NCI-H1930 (cell line): Measurements from ENCODE around the gene NDUFAF3.

ENCODE experiments used
- DNase-seq, 2 experiments: peaks; one replicate each; lab custom pipeline; 2025; lab: John Stamatoyannopoulos, UW

Gene NDUFAF3

DNA sequence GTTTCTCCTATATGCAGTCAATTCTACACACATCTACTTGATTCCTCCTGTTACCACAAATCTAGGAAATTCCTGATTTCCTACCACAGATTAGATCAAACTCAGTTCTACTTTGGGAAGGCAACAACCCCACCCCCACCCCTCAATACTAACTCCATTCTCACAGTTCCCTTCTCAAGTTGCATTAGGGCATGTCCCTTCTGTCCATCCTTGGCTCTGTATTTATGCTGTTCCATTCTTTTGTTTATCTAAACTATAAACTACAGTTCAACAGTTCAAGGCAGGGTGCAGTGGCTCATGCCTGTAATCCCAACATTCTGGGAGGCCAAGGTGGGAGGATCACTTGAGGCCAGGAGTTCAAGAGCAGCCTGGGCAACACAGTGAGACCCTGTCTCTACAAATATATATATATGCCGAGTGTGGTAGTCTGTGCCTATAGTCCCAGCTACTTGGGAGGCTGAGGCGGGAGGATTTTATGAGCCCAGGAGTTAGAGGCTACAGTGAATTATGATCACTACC, 32.5 kb downstream of the NDUFAF3 start:
- no peak for DNase-seq

DNA sequence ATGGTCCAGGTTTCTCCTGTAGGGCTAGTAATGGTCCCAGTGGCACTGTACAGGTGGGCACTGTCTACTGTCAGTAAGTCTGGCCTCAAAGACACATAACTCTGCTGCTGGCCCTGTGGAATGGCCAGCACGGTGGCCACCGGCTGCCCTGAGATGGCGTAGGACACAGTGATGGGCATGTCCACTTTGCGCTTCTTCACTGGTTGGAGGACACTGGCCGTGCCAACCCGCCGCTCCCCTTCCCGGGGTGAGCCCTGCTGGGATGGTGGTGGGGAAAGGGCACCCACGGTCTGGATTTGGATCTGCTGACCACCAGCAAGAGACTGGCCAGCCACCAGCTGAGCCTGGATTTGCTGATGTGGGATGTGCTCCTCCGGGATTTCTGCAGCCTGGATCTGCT, 35.3 kb downstream of the NDUFAF3 start:
- DNase-seq: no peak

DNA sequence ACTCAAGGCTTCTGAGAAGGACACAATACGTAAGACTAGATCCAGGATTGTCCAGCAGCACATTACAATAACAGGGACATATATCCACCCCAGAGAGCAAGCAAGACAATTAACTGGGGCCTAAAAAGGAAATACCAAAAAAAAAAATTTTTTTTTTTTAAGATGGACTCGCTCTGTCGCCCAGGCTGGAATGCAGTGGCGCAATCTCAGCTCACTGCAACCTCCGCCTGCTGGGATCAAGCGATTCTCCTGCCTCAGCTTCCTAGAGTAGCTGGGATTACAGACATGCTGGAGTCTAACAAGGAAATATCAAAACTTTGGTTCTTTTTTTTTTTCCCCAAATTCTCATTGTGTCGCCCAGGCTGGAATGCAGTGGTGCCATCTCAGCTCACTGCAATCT, 36.1 kb downstream of the NDUFAF3 start:
- DNase-seq: no peak
